MM.1S (cell line): ENCODE data around the gene GPC4.

ENCODE experiments used
- DNase-seq: peaks from one replicate; pipeline ENCODE4 v3.0.0-alpha.2; 2015
- H2AFZ ChIP-seq: fragments of 300-600 bp; sonication (generic); 2 replicates; pipeline ENCODE4 v1.6.0; 2016; ENCODE audit warnings: antibody characterized with exemption, low read length
- H3F3A ChIP-seq: fragments of 300-600 bp; sonication (generic); 2 replicates; pipeline ENCODE4 v1.6.1; 2016; ENCODE audit warnings: mild to moderate bottlenecking, antibody characterized with exemption, low read length, moderate library complexity, mixed read lengths; ENCODE audit not compliant: insufficient read depth
- H3K27ac ChIP-seq: fragments of 300-600 bp; sonication (generic); 2 replicates; pipeline ENCODE4 v1.5.1; 2016; ENCODE audit warnings: mild to moderate bottlenecking, low read length
- H3K27me3 ChIP-seq: fragments of 300-600 bp; sonication (generic); replicated peaks from 2 replicates; pipeline ENCODE4 v1.6.0; 2016; ENCODE audit warnings: low read length; ENCODE audit not compliant: insufficient read depth
- H3K36me3 ChIP-seq: fragments of 300-600 bp; sonication (generic); replicated peaks from 2 replicates; pipeline ENCODE4 v1.6.1; 2016; ENCODE audit warnings: mild to moderate bottlenecking, low read length, mixed read lengths; ENCODE audit not compliant: insufficient read depth
- H3K4me1 ChIP-seq: fragments of 300-600 bp; sonication (generic); 2 replicates; pipeline ENCODE4 v1.6.1; 2016; ENCODE audit warnings: low read length, mixed read lengths
- H3K4me2 ChIP-seq: fragments of 300-600 bp; sonication (generic); 2 replicates; pipeline ENCODE4 v1.6.0; 2016; ENCODE audit warnings: low read depth, low read length
- H3K4me3 ChIP-seq: fragments of 300-600 bp; sonication (generic); 2 replicates; pipeline ENCODE4 v1.5.1; 2016; ENCODE audit warnings: low read length, mixed read lengths
- H3K79me2 ChIP-seq: fragments of 300-600 bp; sonication (generic); 2 replicates; pipeline ENCODE4 v1.6.1; 2016; ENCODE audit warnings: mixed run types, low read length, mixed read lengths
- H3K9ac ChIP-seq: fragments of 300-600 bp; sonication (generic); 2 replicates; pipeline ENCODE4 v1.6.1; 2016; ENCODE audit warnings: low read length, mixed read lengths
- H3K9me2 ChIP-seq: fragments of 300-600 bp; sonication (generic); replicated peaks from 2 replicates; pipeline ENCODE4 v1.6.1; 2016; ENCODE audit warnings: mild to moderate bottlenecking, low read length, mixed read lengths; ENCODE audit not compliant: insufficient read depth
- H3K9me3 ChIP-seq: fragments of 300-600 bp; sonication (generic); replicated peaks from 2 replicates; pipeline ENCODE4 v1.6.1; 2016; ENCODE audit warnings: mild to moderate bottlenecking, low read length, mixed read lengths; ENCODE audit not compliant: insufficient read depth
- H4K20me1 ChIP-seq: fragments of 300-600 bp; sonication (generic); 2 replicates; pipeline ENCODE4 v1.6.1; 2016; ENCODE audit warnings: mild to moderate bottlenecking, low read length, moderate library complexity, mixed read lengths; ENCODE audit not compliant: insufficient read depth
- EZH2 ChIP-seq: fragments of 300-600 bp; sonication (generic); optimal IDR thresholded peaks from 2 replicates; pipeline ENCODE3; 2017; ENCODE audit warnings: low read depth, mild to moderate bottlenecking, antibody characterized with exemption, low read length, mixed read lengths
- EZH2phosphoT487 ChIP-seq: fragments of 300-600 bp; sonication (generic); IDR thresholded peaks from 2 replicates; pipeline ENCODE4 v1.6.1; 2018; ENCODE audit warnings: antibody characterized with exemption, low read length
- TF ChIP-seq, protein P1 (sequence below): fragments of 300-600 bp; sonication (generic); IDR thresholded peaks from 2 replicates; pipeline ENCODE4 v1.5.1; 2016; ENCODE audit warnings: antibody characterized with exemption, low read length, mixed read lengths

The GPC4 gene

DNA sequence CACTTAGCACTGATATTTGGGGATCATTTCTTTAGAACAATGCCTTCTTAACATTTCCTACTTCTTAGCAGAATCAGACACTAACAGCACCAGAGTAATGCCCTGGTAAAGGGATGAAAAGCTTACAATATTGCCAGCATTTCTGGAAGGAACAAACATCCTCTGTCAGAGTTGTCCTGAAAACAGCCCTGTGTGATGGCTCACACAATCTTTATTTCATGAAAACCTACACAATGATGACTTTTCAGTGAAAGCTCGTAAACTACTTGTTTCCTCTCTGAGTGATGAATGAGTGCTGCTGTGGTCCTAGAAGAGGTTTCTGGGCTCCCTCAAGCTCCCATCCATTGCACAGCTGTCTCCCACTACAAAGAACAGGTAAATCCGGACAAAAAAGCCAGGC lies 52.8 kb downstream of the GPC4 start:
- Histone ChIP-seq H3K79me2 (no peaks in the 10 kb centered on the region), H3K27ac (no peak overlapping the region), H3K4me1 (no peaks in the 10 kb centered on the region), H3K9me2 (no peaks in the 10 kb centered on the region), H3K27me3 (no peaks in the 10 kb centered on the region), H3K9ac (no peak overlapping the region), H3F3A (no peaks in the 10 kb centered on the region), H3K4me2 (no peak overlapping the region), H3K36me3 (no peaks in the 10 kb centered on the region), H3K4me3 (no peak overlapping the region), H3K9me3 (no peaks in the 10 kb centered on the region), H2AFZ (no peak overlapping the region), H4K20me1 (no peaks in the 10 kb centered on the region)
- no peak for DNase-seq
- TF ChIP-seq EZH2phosphoT487 (no peak), EZH2 (no peak)
- TF ChIP-seq, protein P1, sequence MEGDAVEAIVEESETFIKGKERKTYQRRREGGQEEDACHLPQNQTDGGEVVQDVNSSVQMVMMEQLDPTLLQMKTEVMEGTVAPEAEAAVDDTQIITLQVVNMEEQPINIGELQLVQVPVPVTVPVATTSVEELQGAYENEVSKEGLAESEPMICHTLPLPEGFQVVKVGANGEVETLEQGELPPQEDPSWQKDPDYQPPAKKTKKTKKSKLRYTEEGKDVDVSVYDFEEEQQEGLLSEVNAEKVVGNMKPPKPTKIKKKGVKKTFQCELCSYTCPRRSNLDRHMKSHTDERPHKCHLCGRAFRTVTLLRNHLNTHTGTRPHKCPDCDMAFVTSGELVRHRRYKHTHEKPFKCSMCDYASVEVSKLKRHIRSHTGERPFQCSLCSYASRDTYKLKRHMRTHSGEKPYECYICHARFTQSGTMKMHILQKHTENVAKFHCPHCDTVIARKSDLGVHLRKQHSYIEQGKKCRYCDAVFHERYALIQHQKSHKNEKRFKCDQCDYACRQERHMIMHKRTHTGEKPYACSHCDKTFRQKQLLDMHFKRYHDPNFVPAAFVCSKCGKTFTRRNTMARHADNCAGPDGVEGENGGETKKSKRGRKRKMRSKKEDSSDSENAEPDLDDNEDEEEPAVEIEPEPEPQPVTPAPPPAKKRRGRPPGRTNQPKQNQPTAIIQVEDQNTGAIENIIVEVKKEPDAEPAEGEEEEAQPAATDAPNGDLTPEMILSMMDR: no peak

DNA sequence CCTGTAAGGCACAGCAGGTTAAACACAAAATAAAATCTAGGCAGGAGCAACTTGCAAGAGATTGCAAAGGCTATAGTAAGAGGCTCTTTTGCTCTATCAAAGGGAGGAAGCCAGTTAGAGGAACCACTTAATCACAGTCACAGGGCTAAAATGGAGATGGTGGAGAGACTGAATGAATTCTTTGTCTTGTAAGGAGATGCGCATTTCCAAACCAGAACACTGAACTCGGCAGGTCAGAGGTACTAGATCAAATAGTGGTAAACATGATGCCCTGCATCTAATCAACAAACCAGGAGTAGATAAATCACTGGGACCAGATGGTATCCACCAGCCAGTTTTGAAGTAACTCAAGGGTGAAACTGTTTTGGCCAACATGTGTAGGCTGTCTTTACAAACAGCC lies 55.8 kb downstream of the GPC4 start:
- Histone ChIP-seq H3K27me3 (no peaks in the 10 kb centered on the region), H3K4me1 (no peaks in the 10 kb centered on the region)
- DNase-seq: no peak

DNA sequence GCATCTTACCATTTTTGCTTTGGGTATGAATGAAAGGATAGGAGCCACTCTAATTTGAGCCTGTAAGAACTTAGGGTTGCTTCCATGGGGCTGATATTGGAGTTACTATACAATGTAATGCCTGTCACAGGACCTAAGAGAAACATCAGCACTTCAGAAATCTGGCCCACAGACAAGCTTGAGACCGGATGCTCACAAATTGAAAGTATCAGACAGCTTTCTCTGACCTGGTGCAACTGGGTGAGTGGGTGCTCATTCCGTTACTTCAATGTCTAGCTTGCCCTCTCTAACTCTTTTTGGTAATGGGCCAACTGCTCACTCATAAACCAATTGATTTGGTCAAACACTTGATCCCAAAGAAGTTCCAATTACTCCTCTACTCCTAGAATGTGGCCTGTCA lies 62.1 kb downstream of the GPC4 start:
- Histone ChIP-seq H3K36me3 (no peaks in the 10 kb centered on the region), H2AFZ (no peak overlapping the region), H3F3A (no peaks in the 10 kb centered on the region), H3K4me1 (0 out of 2 replicates have a peak, but pooled peaks cover 4% of the 10 kb centered on the region), H4K20me1 (no peaks in the 10 kb centered on the region), H3K9me3 (no peaks in the 10 kb centered on the region), H3K9me2 (no peaks in the 10 kb centered on the region), H3K4me2 (no peak overlapping the region), H3K27ac (no peak overlapping the region), H3K27me3 (no peaks in the 10 kb centered on the region), H3K9ac (no peak overlapping the region), H3K79me2 (no peaks in the 10 kb centered on the region), H3K4me3 (no peak overlapping the region)
- TF ChIP-seq EZH2 (no peak), EZH2phosphoT487 (no peak)
- TF ChIP-seq, protein P1: no peak
- DNase-seq: no peak

More for the DNA sequence above, 55.8 kb downstream of the GPC4 start:
- no peak overlapping the region for H3K27ac ChIP-seq
- no peaks in the 10 kb centered on the region for H4K20me1 ChIP-seq
- H3K9me2 ChIP-seq: no peaks in the 10 kb centered on the region
- no peaks in the 10 kb centered on the region for H3K9me3 ChIP-seq
- H3K4me3 ChIP-seq: no peak overlapping the region
- no peak overlapping the region for H3K4me2 ChIP-seq
- no peak overlapping the region for H3K9ac ChIP-seq
- no peak overlapping the region for H2AFZ ChIP-seq
- H3F3A ChIP-seq: no peaks in the 10 kb centered on the region
- H3K36me3 ChIP-seq: no peaks in the 10 kb centered on the region
- no peaks in the 10 kb centered on the region for H3K79me2 ChIP-seq
- TF ChIP-seq EZH2phosphoT487: no peak
- TF ChIP-seq EZH2: no peak
- TF ChIP-seq, protein P1: no peak
